Muscle of leg (tissue), 11 donors: Measurements from ENCODE around the gene PTPRK. TPM values are rescaled to one million over a fixed set of nuclear protein-coding genes. Genes with fewer than 3 reads are reported as not detected.

ENCODE experiments used
- DNase-seq: peaks from one replicate; pipeline ENCODE4 v3.0.0; 2013
- H3K27ac ChIP-seq: one replicate; pipeline ENCODE4 v1.5.1; 2013; ENCODE audit warnings: mild to moderate bottlenecking, low read length, control low read depth
- H3K27me3 ChIP-seq: one replicate; pipeline ENCODE4 v1.6.1; 2013; ENCODE audit warnings: low read length; ENCODE audit not compliant: control insufficient read depth, insufficient read depth
- H3K36me3 ChIP-seq: one replicate; pipeline ENCODE4 v1.6.1; 2013; ENCODE audit warnings: low read length; ENCODE audit not compliant: control insufficient read depth, insufficient read depth
- H3K4me1 ChIP-seq: one replicate; pipeline ENCODE4 v1.6.1; 2013; ENCODE audit warnings: low read length; ENCODE audit not compliant: control insufficient read depth, insufficient read depth
- H3K4me3 ChIP-seq: one replicate; pipeline ENCODE4 v1.5.1; 2013; ENCODE audit warnings: low read length, control low read depth
- H3K9me3 ChIP-seq: replicated peaks from 2 replicates; pipeline ENCODE4 v1.6.1; 2013; ENCODE audit warnings: low read depth, low read length; ENCODE audit not compliant: control insufficient read depth
- WGBS: methylation state at CpG from one replicate; pipeline ENCODE4 v1.1.5; 2013; ENCODE audit warnings: missing lambda C conversion rate; ENCODE audit not compliant: insufficient coverage; 5-methylcytosine and 5-hydroxymethylcytosine counted together
- polyA plus RNA-seq, 8 donors: library from polyadenylated mRNA; unstranded; fragments of 120-200 nt; gene quantifications; one replicate each; pipeline versions ENCODE4 v1.2.1 to v1.2.3, GENCODE V29; 2013; ENCODE audit warnings: inconsistent platforms in 1 of 8, low replicate concordance in 1 of 8; ENCODE audit not compliant: insufficient read length in 8 of 8, insufficient read depth in 1 of 8
- total RNA-seq: library from RNA; stranded (reverse); fragments of 120-200 nt; gene quantifications from one replicate; pipeline ENCODE4 v1.2.4, GENCODE V29; 2013

Gene PTPRK
- total and polyA plus RNA-seq, 9 donors, result 14.4 to 21.8 (median 18.2) TPM

DNA sequence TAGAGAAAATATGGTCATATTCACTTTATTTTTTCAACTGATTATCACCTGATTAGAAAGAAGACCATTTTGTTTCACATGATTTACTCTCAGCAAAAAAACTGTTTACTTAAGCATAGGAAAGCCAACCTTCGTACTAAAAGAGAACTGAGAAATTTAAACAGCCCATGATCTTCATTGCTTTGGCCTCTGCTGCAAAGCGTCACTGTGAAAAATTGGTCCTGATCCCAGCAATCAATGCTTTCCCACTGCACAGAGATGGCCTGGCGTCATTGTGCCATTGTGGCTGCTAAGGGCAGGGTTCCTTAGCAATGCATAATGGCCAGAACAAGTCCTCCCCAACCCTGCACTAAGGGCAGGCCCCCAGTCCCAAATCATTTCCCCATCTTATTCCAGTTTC lies 599.6 kb downstream of the PTPRK start:
- no peak for DNase-seq
- Histone ChIP-seq H3K9me3 (peaks cover 1% of the 10 kb centered on the region), H3K4me1 (no peaks in the 10 kb centered on the region), H3K27ac (no peak overlapping the region), H3K27me3 (no peaks in the 10 kb centered on the region), H3K4me3 (no peak overlapping the region), H3K36me3 (no peaks in the 10 kb centered on the region)
- WGBS, result 74% methylated on average over 3 of the region's 3 CpGs
